ENCODE measurements around the gene EIF4E.
"Not testable (repeated sequence)": the region's sequence is repeated elsewhere in the genome, so short reads cannot be mapped to it uniquely, and the experiment has no call there.

The EIF4E gene

DNA sequence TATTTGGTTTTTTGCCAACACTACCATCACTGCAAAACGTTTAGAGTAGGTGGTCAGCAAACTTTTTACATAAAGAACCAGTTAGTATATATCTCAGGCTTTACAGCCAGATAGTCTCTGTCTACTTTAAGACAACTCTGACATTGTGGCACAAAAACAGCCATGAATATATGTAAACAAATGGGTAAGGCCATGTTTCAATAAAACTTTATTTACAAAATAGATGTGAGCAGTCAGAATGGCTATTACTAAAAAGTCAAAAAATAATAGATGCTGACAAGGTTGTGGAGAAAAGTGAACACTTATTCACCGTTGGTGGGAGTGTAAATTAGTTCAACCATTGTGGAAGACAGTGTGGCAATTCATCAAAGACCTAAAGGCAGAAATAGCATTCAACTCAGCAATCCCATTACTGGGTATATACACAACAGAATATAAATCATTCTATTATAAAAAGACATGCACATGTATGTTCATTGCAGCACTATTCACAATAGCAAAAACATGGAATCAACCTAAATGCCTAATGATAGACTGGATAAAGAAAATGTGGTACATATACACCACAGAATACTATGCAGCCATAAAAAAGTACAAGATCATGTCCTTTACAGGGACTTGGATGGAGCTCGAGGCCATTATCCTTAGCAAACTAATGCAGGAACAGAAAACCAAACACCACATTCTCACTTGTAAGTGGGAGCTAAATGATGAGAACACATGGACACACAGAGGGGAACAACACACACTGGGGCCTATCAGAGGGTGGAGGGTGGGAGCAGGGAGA lies 56.6 kb downstream of the EIF4E start:
- DNase-seq: not testable (repeated sequence)

DNA sequence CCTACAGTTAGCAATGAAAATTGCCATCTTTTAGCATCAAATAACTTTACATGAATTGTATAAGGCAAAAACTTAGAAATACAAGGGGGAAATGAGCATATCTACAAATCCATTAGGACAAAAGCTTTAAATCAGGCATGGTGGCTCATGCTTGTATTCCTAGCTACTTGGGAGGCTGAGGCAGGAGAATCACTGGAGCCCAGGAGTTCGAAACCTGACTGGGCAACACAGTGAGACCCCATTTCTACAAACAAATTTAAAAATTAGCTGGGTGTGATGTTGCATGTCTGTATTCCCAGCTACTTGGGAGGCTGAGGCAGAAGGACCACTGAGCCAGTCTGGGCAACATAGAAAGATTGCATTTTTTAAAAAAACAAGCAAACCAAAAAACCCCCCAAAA lies 61.3 kb downstream of the EIF4E start:
- DNase-seq: no peak

DNA sequence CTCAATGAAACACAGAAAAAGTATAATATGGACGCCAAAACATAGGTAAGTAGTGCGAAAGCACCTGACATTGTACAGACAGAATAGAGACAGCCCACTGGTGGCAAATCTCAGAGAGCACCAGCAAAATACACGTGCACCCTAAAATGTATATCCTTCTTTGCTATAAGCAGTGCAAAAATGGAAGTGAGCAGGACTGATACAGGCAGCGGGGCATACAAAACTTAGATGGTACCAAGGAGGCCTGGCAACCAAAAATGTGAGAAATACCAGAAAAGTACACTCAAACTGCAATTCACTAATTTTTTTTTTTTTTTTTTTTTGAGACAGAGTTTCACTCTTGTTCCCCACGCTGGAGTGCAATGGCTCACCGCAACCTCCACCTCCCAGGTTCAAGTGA lies 63.9 kb downstream of the EIF4E start:
- no peak for DNase-seq

DNA sequence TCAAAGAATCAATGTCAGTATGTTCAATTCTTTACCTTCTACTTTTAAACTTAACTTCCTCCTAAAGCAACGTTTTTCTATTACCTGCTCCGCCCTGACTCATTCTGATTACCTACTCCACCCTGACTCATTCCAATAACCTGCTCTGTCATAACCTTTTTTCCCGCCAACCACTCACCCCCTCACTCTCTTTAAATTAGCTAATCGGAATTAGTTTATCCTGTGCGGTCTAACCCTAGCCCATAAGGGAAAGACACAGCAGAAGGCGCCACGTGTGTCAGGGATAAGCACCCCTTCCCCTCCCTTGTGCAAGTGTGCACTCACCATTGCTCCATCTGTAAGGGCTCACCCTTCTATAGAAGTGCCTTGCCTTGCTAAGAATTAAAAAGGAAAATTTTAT lies 64.4 kb downstream of the EIF4E start:
- DNase-seq: no peak

DNA sequence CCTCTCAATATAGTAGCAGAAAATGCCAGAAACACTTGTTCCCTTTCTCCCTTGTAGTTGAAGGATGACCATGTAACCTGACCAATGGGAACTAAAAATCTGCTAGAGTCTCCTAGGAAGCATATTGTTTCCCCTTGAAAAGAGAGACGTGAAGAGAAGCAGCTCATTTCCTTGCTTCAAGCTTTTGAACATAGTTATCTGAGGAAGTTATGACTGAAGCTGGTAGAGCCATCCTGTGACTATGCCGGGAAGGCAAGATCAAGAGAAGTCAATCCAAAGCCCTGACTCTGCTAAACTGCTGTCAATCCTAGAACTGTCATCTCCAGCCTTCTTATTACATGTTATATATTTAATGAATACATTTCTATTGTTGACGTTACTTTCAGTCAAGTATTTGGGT lies 66.6 kb downstream of the EIF4E start:
- DNase-seq: no peak

DNA sequence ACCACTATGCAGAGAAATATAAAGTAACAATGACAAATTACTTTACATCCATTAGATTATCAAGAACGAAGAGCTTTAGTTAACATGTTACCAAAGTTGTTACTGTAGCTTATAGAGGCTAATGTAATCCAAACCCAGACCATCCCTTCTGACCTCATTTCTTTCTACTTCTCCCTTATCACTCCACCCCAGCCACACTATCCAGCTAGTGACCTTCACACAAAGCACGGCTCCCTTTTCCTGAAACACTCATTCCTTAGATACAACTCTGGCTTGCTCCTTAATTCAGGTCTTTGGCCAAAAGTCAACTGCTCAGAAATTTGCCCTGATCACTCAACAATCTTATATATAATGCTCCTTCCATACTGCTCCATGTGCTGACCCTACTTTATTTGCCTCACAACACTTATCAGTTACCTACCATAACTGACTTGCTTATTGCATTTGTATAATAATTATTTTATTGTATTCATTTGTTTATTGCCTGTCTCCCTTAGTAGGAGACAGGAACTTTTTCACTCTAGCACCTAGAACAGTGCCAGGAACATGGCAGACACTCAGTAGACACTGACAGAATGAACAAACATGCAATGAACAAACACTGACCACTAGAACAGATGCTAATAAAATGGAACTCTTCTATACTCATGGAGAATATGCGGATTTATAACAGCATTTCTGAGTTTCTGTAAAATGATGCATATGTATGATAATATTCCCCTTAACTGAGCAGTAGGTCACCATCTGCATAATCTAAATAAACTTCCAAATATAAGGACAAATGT lies 67.6 kb downstream of the EIF4E start:
- no peak for DNase-seq

DNA sequence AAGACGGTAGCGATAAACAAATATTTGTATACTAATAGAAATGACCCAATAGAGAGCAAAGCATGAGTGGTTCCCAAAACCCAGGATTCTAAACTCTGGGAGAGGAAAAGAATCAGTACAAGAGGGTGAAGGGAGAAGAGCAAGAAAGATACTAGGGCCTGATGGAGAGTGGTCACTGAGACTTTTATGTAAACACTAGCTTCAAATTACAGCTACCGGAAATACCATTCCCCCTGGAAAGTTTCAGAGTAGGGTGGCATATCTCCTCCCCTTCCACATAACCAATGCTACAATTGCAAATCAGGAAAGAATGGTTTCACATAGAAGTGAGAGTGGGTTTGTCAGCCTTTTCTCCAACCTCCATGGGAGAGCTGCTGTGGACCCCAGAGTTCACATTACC lies 77.1 kb downstream of the EIF4E start:
- DNase-seq: no peak

DNA sequence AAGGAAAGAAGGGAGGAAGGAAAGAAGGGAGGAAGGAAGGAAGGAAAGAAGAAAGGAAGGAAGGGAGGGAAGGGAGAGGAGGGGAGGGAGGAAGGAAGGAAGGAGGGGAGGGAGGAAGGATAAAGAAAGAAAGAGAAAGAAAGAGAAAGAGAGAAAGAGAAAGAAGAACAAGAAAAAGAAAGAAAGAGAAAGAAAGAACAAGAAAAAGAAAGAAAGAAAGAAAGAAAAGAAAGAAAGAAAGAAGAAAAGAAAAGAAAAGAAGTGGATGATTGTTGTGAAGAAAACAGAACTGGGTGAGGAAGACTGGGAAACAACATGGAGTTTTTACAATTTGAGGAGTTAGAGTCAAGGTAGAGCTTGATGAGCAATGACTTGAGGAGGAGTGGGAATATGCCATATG lies 78.0 kb downstream of the EIF4E start:
- DNase-seq: no peak

DNA sequence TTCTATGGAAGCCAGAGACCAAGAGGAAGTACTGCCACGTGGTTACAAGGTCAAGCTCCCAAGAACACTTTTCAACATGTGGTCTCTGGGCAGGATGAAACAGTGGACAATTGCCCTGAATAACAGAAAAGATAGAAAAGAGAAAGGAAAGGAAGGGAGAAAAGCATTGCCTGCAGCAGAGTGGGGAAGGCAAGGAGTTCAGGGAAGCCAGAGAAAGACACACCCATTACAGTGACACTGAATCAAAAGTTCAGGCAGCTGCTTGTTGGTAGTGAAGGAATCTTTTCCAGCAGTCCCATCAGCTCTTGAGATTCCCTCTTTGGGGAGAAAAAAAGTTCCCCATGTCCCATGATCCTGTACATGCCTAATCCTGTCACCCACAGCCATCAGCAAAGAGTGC lies 80.5 kb downstream of the EIF4E start:
- no peak for DNase-seq

DNA sequence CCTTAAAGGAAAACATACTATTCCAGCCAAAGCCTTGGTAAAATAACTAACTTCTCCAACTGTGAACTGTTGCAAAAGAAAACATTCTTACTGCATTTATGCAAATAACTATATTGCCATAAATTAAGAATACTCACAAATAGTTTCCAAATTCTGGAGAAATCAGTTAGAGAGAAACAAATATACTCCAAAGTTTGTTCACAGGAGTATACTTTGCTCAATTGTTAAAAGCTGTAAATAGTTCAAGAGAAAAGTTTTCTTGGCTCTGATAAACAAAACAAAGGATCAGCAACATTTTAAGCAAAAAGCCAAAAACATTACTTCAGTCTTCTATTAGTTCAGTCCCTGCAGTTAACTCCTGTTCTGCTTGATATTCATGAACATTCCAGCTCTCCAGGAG lies 83.0 kb downstream of the EIF4E start:
- no peak for DNase-seq

DNA sequence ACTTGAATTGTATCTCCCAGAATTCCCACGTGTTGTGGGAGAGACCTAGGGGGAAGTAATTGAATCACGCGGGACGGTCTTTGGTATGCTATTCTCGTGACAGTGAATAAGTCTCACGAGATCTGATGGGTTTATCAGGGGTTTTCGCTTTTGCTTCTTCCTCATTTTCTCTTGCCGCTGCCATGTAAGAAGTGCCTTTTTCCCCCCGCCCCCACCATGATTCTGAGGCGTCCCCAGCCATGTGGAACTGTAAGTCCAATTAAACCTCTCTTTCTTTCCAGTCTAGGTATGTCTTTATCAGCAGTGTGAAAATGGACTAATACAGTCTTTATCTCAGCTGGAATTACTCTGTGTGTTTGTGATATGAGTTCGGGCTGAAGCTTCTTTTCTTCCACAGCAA lies 86.0 kb downstream of the EIF4E start:
- not testable (repeated sequence) for DNase-seq

DNA sequence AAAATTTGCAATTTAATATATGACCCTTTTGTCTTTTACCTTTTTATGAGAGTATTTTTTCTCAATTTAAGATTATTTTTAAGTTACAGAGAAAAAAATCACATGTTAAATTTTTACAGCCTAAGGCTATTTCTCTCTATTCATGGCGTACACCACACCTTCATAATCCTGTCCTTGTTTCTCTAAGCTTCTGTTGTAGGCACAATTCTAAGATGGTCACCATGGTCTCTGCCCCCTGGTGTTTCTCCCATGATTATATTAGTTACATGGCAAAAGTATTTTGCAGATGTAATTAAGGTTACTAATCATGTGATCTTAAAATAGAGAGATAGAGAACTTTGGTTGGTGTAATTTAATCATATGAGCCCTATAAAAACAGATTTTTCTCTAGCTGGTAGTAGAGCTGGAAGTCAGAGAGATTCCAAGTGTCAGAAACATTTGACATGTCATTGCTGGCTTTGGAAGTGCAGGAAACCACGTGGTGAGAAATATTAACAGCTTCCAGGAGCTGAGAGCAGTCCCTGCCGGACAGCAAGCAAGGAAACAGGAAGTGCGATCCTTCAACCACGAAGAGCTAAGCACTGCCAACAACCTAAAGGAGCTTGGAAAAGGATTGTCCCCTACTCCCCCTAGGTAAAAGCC lies 89.8 kb downstream of the EIF4E start:
- DNase-seq: no peak

DNA sequence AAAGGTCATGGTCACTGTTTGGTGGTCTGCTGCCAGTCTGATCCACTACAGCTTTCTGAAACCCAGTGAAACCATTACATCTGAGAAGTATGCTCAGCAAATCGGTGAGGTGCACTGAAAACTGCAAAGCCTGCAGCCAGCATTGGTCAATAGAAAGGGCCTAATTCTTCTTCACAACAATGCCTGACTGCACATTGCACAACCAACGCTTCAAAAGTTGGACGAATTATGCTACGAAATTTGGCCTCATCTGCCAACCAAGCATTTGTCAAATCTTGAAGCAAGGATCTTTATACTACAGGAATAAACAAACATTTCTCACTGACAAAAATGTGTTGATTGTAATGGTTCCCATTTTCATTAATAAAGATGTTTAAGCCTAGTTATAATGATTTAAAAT lies 90.4 kb downstream of the EIF4E start:
- no peak for DNase-seq

DNA sequence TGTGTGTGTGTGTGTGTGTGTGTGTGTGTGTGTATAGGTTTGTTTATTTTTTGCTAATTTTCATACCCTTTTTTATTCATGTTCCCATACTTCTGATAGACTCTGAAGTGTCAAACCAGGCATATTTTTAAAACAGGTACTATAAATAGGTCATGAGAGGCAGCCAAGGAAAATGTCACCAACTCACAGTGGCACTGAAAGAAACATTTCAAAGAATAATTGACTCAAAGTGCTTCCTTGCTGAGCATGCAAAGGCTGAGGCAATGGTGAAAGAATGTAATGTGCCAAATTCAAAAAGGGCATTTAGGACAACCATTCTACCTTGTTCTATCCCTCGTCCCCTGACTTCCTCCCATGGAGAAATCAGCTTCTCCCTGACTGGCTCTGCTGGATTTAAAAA lies 95.5 kb downstream of the EIF4E start:
- no peak for DNase-seq

DNA sequence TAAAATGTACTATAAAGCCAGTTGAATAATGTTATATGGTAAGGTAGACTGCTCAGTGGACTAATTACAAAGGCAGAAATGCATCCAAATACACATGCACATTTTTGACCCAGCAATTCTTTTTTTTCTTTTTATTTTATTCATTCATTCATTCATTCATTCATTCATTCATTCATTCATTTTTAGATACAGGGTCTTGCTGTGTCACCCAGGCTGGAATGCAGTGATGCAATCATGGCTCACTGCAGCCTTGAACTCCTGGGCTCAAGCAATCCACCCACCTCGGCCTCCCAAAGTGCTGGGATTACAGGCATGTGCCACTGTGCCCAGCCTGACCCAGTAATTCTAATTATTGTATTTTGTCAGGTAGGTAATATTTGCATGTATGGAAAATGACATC lies 97.9 kb downstream of the EIF4E start:
- not testable (repeated sequence) for DNase-seq

All from DMS153 (cell line).